H9 (cell line): Measurements from ENCODE around the gene RASIP1. TPM values are rescaled to one million over a fixed set of nuclear protein-coding genes. Genes with fewer than 3 reads are reported as not detected.
"Not testable (repeated sequence)": the region's sequence is repeated elsewhere in the genome, so short reads cannot be mapped to it uniquely, and the experiment has no call there.

Experiments
- DNase-seq: peaks from one replicate; pipeline ENCODE4 v3.0.0-alpha.2; 2017
- H2AFZ ChIP-seq: one replicate; pipeline ENCODE4 v1.6.1; 2013; ENCODE audit warnings: mild to moderate bottlenecking, low read length, control low read depth, moderate library complexity
- H2AK5ac ChIP-seq: 2 replicates; pipeline ENCODE4 v1.6.1; 2013; ENCODE audit warnings: low read length, control low read depth, mixed read lengths; ENCODE audit not compliant: insufficient read length
- H2BK120ac ChIP-seq: one replicate; pipeline ENCODE4 v1.6.1; 2013; ENCODE audit warnings: low read depth, mild to moderate bottlenecking, low read length, control low read depth, inconsistent platforms; ENCODE audit not compliant: poor library complexity, severe bottlenecking
- H2BK12ac ChIP-seq: 2 replicates; pipeline ENCODE4 v1.6.1; 2013; ENCODE audit warnings: low read length, control low read depth, mixed read lengths, low read depth; ENCODE audit not compliant: insufficient read length
- H2BK15ac ChIP-seq: 2 replicates; pipeline ENCODE4 v1.6.1; 2013; ENCODE audit warnings: low read depth, low read length, control low read depth
- H2BK20ac ChIP-seq: one replicate; pipeline ENCODE4 v1.6.1; 2013; ENCODE audit warnings: low read depth, mild to moderate bottlenecking, low read length, control low read depth, inconsistent platforms; ENCODE audit not compliant: poor library complexity, severe bottlenecking
- H2BK5ac ChIP-seq: 2 replicates; pipeline ENCODE4 v1.6.1; 2013; ENCODE audit warnings: low read length, control low read depth, mixed read lengths; ENCODE audit not compliant: insufficient read length
- H3K14ac ChIP-seq: 2 replicates; pipeline ENCODE4 v1.6.1; 2013; ENCODE audit warnings: low read length, control low read depth; ENCODE audit not compliant: insufficient read depth
- H3K18ac ChIP-seq: 2 replicates; pipeline ENCODE4 v1.6.1; 2013; ENCODE audit warnings: low read depth, mild to moderate bottlenecking, mixed read lengths, low read length, control low read depth; ENCODE audit not compliant: insufficient read length
- H3K23ac ChIP-seq: 2 replicates; pipeline ENCODE4 v1.6.1; 2013; ENCODE audit warnings: low read length, control low read depth, mixed read lengths, low read depth; ENCODE audit not compliant: insufficient read length
- H3K23me2 ChIP-seq: 2 replicates; pipeline ENCODE4 v1.6.1; 2013; ENCODE audit warnings: low read depth, mild to moderate bottlenecking, mixed read lengths, low read length, control low read depth; ENCODE audit not compliant: insufficient read length, poor library complexity, severe bottlenecking
- H3K27ac ChIP-seq: 2 replicates; pipeline ENCODE4 v1.5.1; 2013; ENCODE audit warnings: low read length, control low read depth, mixed read lengths, low read depth; ENCODE audit not compliant: insufficient read length
- H3K27me3 ChIP-seq: 2 replicates; pipeline ENCODE4 v1.6.1; 2013; ENCODE audit warnings: low read length, control low read depth, inconsistent platforms; ENCODE audit not compliant: insufficient read depth
- H3K4ac ChIP-seq: 2 replicates; pipeline ENCODE4 v1.6.1; 2013; ENCODE audit warnings: low read depth, mild to moderate bottlenecking, control low read depth, inconsistent platforms, low read length, moderate library complexity
- H3K4me1 ChIP-seq: 2 replicates; pipeline ENCODE4 v1.6.1; 2013; ENCODE audit warnings: low read length, control low read depth, inconsistent platforms; ENCODE audit not compliant: insufficient read depth
- H3K4me2 ChIP-seq: 2 replicates; pipeline ENCODE4 v1.6.1; 2013; ENCODE audit warnings: low read length, control low read depth, mixed read lengths; ENCODE audit not compliant: insufficient read length, insufficient read depth
- H3K56ac ChIP-seq: 2 replicates; pipeline ENCODE4 v1.6.1; 2013; ENCODE audit warnings: low read depth, mild to moderate bottlenecking, mixed read lengths, low read length, control low read depth; ENCODE audit not compliant: insufficient read length
- H3K79me1 ChIP-seq: 2 replicates; pipeline ENCODE4 v1.6.1; 2013; ENCODE audit warnings: low read depth, mild to moderate bottlenecking, moderate library complexity, low read length, control low read depth, inconsistent platforms; ENCODE audit not compliant: insufficient read depth, poor library complexity, severe bottlenecking
- H3K79me2 ChIP-seq: 2 replicates; pipeline ENCODE4 v1.6.1; 2013; ENCODE audit warnings: low read length, control low read depth, inconsistent platforms; ENCODE audit not compliant: insufficient read depth
- H3K9ac ChIP-seq: 2 replicates; pipeline ENCODE4 v1.6.1; 2013; ENCODE audit warnings: low read length, control low read depth, mixed read lengths; ENCODE audit not compliant: insufficient read length; ENCODE audit errors: extremely low read depth
- H3K9me3 ChIP-seq: one replicate; pipeline ENCODE4 v1.6.1; 2013; ENCODE audit warnings: low read depth, low read length, inconsistent platforms; ENCODE audit not compliant: control insufficient read depth
- H3T11ph ChIP-seq: one replicate; pipeline ENCODE4 v1.6.1; 2013; ENCODE audit warnings: mild to moderate bottlenecking, low read length, control low read depth, inconsistent platforms
- H4K20me1 ChIP-seq: one replicate; pipeline ENCODE4 v1.6.1; 2013; ENCODE audit not compliant: control insufficient read depth, insufficient read length, insufficient read depth
- H4K5ac ChIP-seq: 2 replicates; pipeline ENCODE4 v1.6.1; 2013; ENCODE audit warnings: low read depth, mild to moderate bottlenecking, mixed read lengths, low read length, control low read depth; ENCODE audit not compliant: insufficient read length
- H4K8ac ChIP-seq: replicated peaks from 2 replicates; pipeline ENCODE4 v1.6.1; 2013; ENCODE audit warnings: low read length, control low read depth, mixed read lengths, low read depth; ENCODE audit not compliant: insufficient read length
- H4K91ac ChIP-seq: 2 replicates; pipeline ENCODE4 v1.6.1; 2013; ENCODE audit warnings: low read depth, mild to moderate bottlenecking, moderate library complexity, mixed read lengths, low read length, control low read depth; ENCODE audit not compliant: insufficient read length
- H3K27ac Mint-ChIP-seq, 3 experiments: 2 replicates in 2 of 3; 3 replicates in 1 of 3; pipeline ENCODE4 v1.8.0; 2020 to 2021; ENCODE audit warnings: mixed read lengths in 3 of 3, mild to moderate bottlenecking in 1 of 3, moderate library complexity in 1 of 3
- H3K27me3 Mint-ChIP-seq: 2 replicates; pipeline ENCODE4 v1.8.0; 2021; ENCODE audit warnings: low read depth, mild to moderate bottlenecking, moderate library complexity, mixed read lengths
- H3K36me3 Mint-ChIP-seq, 3 experiments: 2 replicates in 2 of 3; 3 replicates in 1 of 3; pipeline ENCODE4 v1.8.0; 2020 to 2021; ENCODE audit warnings: low read depth in 3 of 3, mixed read lengths in 3 of 3; ENCODE audit not compliant: insufficient read depth in 1 of 3
- H3K4me1 Mint-ChIP-seq, 2 experiments: 2 replicates each; pipeline ENCODE4 v1.8.0; 2020; ENCODE audit warnings: mixed read lengths in 2 of 2
- H3K4me3 Mint-ChIP-seq, 2 experiments: 2 replicates in 1 of 2; 3 replicates in 1 of 2; pipeline ENCODE4 v1.8.0; 2020 to 2021; ENCODE audit warnings: mild to moderate bottlenecking in 2 of 2, mixed read lengths in 2 of 2, moderate library complexity in 1 of 2
- H3K9me3 Mint-ChIP-seq, 2 experiments: 2 replicates in 1 of 2; 3 replicates in 1 of 2; pipeline ENCODE4 v1.8.0; 2020; ENCODE audit warnings: mild to moderate bottlenecking in 2 of 2, mixed read lengths in 2 of 2, moderate library complexity in 1 of 2
- CTCF ChIP-seq: fragments of 200-600 bp; sonication (generic); conservative IDR thresholded peaks from 3 replicates; pipeline ENCODE4 v1.8.0; 2021; ENCODE audit warnings: antibody characterized with exemption, mild to moderate bottlenecking
- WGBS: extraction: QIAGEN DNeasy Blood & Tissue Kit; methylation state at CpG from one replicate; pipeline ENCODE4 v1.1.7; 2013; ENCODE audit warnings: missing lambda C conversion rate, low lambda C conversion rate, mixed read lengths; ENCODE audit not compliant: insufficient read length; ENCODE audit errors: extremely low coverage; 5-methylcytosine and 5-hydroxymethylcytosine counted together
- total RNA-seq: library from RNA; stranded (reverse); gene quantifications from 2 replicates; pipeline ENCODE4 v1.2.1, GENCODE V29; 2021

Gene RASIP1
- total RNA-seq, 1 experiment from 2014 or later = 2.4 TPM

DNA sequence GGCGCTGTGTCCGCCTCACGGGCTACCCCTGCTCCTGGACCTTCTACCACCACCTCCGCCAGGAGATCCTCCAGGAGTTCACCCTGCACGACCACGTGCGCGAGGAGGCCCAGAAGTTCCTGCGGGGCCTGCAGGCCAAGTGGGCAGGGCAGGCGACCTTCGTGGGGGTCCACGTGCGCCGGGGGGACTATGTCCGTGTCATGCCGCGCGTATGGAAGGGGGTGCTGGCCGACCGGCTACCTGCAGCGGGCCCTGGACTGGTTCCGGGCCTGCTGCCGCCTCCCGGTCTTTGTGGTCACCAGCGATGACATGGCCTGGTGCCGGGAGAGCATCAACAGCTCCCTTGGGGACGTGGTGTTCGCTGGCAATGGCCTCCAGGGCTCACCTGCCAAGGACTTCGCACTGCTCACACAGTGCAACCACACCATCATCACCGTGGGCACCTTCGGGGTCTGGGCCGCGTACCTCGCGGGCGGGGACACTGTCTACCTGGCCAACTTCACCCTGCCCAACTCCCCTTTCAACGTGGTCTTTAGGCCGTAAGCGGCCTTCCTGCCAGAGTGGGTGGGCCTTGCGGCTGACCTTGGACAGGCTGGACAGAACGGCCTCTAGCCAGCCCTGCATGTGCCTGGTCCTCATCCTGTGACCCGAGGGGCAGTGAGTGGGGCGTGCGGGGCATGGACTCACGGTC lies 59.8 kb downstream of the RASIP1 start:
- TF ChIP-seq CTCF = no peak

DNA sequence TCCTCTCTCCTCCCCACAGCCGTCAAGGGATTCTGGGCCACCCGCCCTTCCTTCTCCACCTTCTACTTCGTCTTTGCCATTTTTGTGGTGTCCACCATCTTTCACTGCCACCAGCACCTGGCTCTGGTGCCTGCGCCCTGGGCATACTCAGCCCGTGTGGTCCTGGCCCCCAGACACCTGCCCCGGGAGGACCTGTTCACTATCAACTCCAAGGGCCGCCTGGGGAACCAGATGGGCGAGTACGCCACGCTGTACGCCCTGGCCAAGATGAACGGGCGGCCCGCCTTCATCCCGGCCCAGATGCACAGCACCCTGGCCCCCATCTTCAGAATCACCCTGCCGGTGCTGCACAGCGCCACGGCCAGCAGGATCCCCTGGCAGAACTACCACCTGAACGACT lies 60.4 kb downstream of the RASIP1 start:
- H3K18ac ChIP-seq, H4K20me1 ChIP-seq, H3K9ac ChIP-seq, H3K27ac ChIP-seq, H3K4ac ChIP-seq, H3K27ac Mint-ChIP-seq, H3T11ph ChIP-seq, H2BK20ac ChIP-seq, DNase-seq, H2BK12ac ChIP-seq, H3K56ac ChIP-seq, H3K9me3 Mint-ChIP-seq, H3K23ac ChIP-seq, H2BK5ac ChIP-seq, H3K36me3 Mint-ChIP-seq, H2BK15ac ChIP-seq, H3K14ac ChIP-seq, H3K9me3 ChIP-seq, H4K5ac ChIP-seq, H4K8ac ChIP-seq, H3K27me3 ChIP-seq, H4K91ac ChIP-seq, H3K79me1 ChIP-seq, H3K4me1 ChIP-seq, H2AFZ ChIP-seq, H2AK5ac ChIP-seq, H2BK120ac ChIP-seq, H3K27me3 Mint-ChIP-seq, H3K79me2 ChIP-seq, H3K23me2 ChIP-seq, H3K4me3 Mint-ChIP-seq, H3K4me2 ChIP-seq: not testable (repeated sequence)
- no CpG with 5 or more reads among the region's 19 CpGs for WGBS
- peaks cover 5 to 11% of the 10 kb centered on the region in 2 experiments for H3K4me1 Mint-ChIP-seq

More for the DNA sequence above, 59.8 kb downstream of the RASIP1 start:
- H3K18ac ChIP-seq = no peak overlapping the region
- no peak overlapping the region for H4K8ac ChIP-seq
- no peaks in the 10 kb centered on the region for H3K9me3 Mint-ChIP-seq
- H3K4me3 Mint-ChIP-seq = no peak overlapping the region
- no peak overlapping the region for H2BK15ac ChIP-seq
- no peak overlapping the region for H2BK20ac ChIP-seq
- H2BK120ac ChIP-seq = no peak overlapping the region
- no peak for DNase-seq
- H3K23me2 ChIP-seq = no peaks in the 10 kb centered on the region
- no CpG with 5 or more reads among the region's 45 CpGs for WGBS
- H3K14ac ChIP-seq = no peak overlapping the region; the same call in 1 of the 2 replicates
- H3K9me3 ChIP-seq = no peaks in the 10 kb centered on the region
- no peak overlapping the region for H4K91ac ChIP-seq
- no peaks in the 10 kb centered on the region; a peak in 1 of 7 replicates for H3K36me3 Mint-ChIP-seq
- H3K9ac ChIP-seq = no peak overlapping the region
- H3K23ac ChIP-seq = no peak overlapping the region
- H2BK12ac ChIP-seq = no peak overlapping the region
- no peak overlapping the region for H4K5ac ChIP-seq
- no peaks in the 10 kb centered on the region for H3K79me1 ChIP-seq
- no peak overlapping the region for H3K56ac ChIP-seq
- no peak overlapping the region for H3K27ac ChIP-seq
- no peak overlapping the region for H2AFZ ChIP-seq
- H3K27ac Mint-ChIP-seq = no peak overlapping the region
- peaks cover 9% of the 10 kb centered on the region for H3K27me3 Mint-ChIP-seq
- no peak overlapping the region for H2BK5ac ChIP-seq
- H3K79me2 ChIP-seq = no peaks in the 10 kb centered on the region
- no peak overlapping the region for H3K4ac ChIP-seq
- no peaks in the 10 kb centered on the region for H3K4me1 ChIP-seq
- peaks cover 3 to 8% of the 10 kb centered on the region in 2 experiments for H3K4me1 Mint-ChIP-seq
- no peak overlapping the region for H2AK5ac ChIP-seq
- H3T11ph ChIP-seq = no peak overlapping the region
- H3K27me3 ChIP-seq = no peaks in the 10 kb centered on the region; the same call in 1 of the 2 replicates
- H3K4me2 ChIP-seq = no peak overlapping the region
- no peaks in the 10 kb centered on the region for H4K20me1 ChIP-seq
